Ishikawa (cell line): ENCODE results near the gene NHLRC2.

ENCODE experiments used
- CEBPB ChIP-seq: IDR thresholded peaks from 2 replicates; pipeline ENCODE4 v1.6.1; 2012
- EGR1 ChIP-seq: IDR thresholded peaks from 2 replicates; pipeline ENCODE4 v1.6.1; 2012
- FOXM1 ChIP-seq: IDR thresholded peaks from 2 replicates; pipeline ENCODE4 v1.6.1; 2012; ENCODE audit warnings: low read depth, borderline replicate concordance
- RAD21 ChIP-seq: IDR thresholded peaks from 2 replicates; pipeline ENCODE4 v1.6.1; 2012; ENCODE audit warnings: low read depth
- TAF1 ChIP-seq: IDR thresholded peaks from 2 replicates; pipeline ENCODE4 v1.6.1; 2012; ENCODE audit warnings: low read depth, mild to moderate bottlenecking
- YY1 ChIP-seq: IDR thresholded peaks from 2 replicates; pipeline ENCODE4 v1.6.1; 2012; ENCODE audit warnings: low read depth
- ZBTB7A ChIP-seq: IDR thresholded peaks from 2 replicates; pipeline ENCODE4 v1.6.1; 2012; ENCODE audit warnings: low read depth
- TF ChIP-seq, protein P1 (sequence below): IDR thresholded peaks from 2 replicates; pipeline ENCODE4 v1.6.1; 2012

DNA sequence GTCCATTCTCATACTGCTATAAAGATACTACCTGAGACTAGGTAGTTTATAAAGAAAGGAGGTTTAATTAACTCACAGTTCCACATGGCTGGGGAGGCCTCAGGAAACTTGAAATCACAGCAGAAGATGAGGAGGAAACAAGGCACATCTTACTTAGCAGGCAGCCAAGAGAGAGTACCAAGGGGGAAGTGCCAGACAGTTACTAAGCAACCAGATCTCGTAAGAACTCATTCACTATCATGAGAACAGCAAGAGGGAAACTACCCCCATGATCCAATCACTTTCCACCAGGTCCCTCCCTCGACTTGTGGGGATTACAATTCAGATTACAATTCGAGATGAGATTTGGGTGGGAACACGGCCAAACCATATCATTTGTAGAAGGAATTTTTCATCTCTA lies 36.3 kb downstream of the NHLRC2 start:
- TF ChIP-seq ZBTB7A = no peak
- TF ChIP-seq EGR1 = no peak
- TF ChIP-seq, protein P1, sequence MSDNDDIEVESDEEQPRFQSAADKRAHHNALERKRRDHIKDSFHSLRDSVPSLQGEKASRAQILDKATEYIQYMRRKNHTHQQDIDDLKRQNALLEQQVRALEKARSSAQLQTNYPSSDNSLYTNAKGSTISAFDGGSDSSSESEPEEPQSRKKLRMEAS = no peak
- TF ChIP-seq FOXM1 = no peak
- TF ChIP-seq RAD21 = no peak
- no peak for TF ChIP-seq CEBPB
- no peak for TF ChIP-seq YY1
- TF ChIP-seq TAF1 = no peak
